HG02884 (cell line): Measurements from ENCODE around the gene PSMD3.

Experiments
- ATAC-seq: cut with Tn5 transposase; IDR thresholded peaks from one replicate; pipeline ENCODE4 v1.9.1; 2021; ENCODE audit warnings: mild to moderate bottlenecking, moderate library complexity; ENCODE audit not compliant: unreplicated experiment

The PSMD3 gene

GRCh38 chr17:39955726-39956225, 24.8 kb upstream of the PSMD3 start:
- ATAC-seq: no peak

GRCh38 chr17:39960524-39961041, 20.0 kb upstream of the PSMD3 start:
- ATAC-seq: no peak

GRCh38 chr17:39962642-39963220, 17.9 kb upstream of the PSMD3 start, which contains the start of gene GSDMA:
GSDMA (plus strand) TSS chr17:39963004; CDS start chr17:39965688, 2,684 bp downstream.
- ATAC-seq: no peak

- ATAC-seq: no peak
These were observed 16.8 kb upstream of the PSMD3 start for GRCh38 chr17:39963829-39964228.

- ATAC-seq: no peak
These were observed 15.4 kb upstream of the PSMD3 start for GRCh38 chr17:39965017-39965699.

- no peak for ATAC-seq
These were observed 13.8 kb upstream of the PSMD3 start for GRCh38 chr17:39966771-39967170.

- ATAC-seq: no peak
These were observed 11.8 kb upstream of the PSMD3 start for GRCh38 chr17:39968761-39969160.

- no peak for ATAC-seq
These were observed 11.2 kb upstream of the PSMD3 start for GRCh38 chr17:39969375-39969774.

GRCh38 chr17:39970157-39970692, 10.4 kb upstream of the PSMD3 start:
- ATAC-seq: no peak

GRCh38 chr17:39971076-39971603, 9.5 kb upstream of the PSMD3 start:
- no peak for ATAC-seq

GRCh38 chr17:39972271-39972670, 8.3 kb upstream of the PSMD3 start:
- ATAC-seq: no peak

GRCh38 chr17:39973496-39973895, 7.1 kb upstream of the PSMD3 start:
- ATAC-seq: no peak

GRCh38 chr17:39974433-39974832, 6.2 kb upstream of the PSMD3 start:
- no peak for ATAC-seq

GRCh38 chr17:39975801-39976200, 4.8 kb upstream of the PSMD3 start:
- ATAC-seq: no peak

GRCh38 chr17:39979016-39979670, 1.5 kb upstream of the PSMD3 start:
- no peak for ATAC-seq

- ATAC-seq: peak; percentile 22
These were observed 685 bp upstream of the PSMD3 start for GRCh38 chr17:39979893-39980350.

- ATAC-seq: no peak
These were observed 667 bp downstream of the PSMD3 start for GRCh38 chr17:39981207-39981741.

- ATAC-seq: no peak
These were observed 1.3 kb downstream of the PSMD3 start for GRCh38 chr17:39981766-39982375.

GRCh38 chr17:39988206-39988810, 7.7 kb downstream of the PSMD3 start:
- no peak for ATAC-seq

GRCh38 chr17:39994448-39994847, 13.8 kb downstream of the PSMD3 start:
- ATAC-seq: no peak
